ENCODE results near the gene ALG9.

The ALG9 gene

GRCh38 chr11:111913997-111914396 is 42.6 kb upstream of the ALG9 start:
- ChIA-PET POLR2A (no interaction called here), CTCF (interaction anchor here (1.1 to 2.9 kb wide), 6 partner anchors 8 to 68 kb away, joined by 3 to 16 read pairs (median 6); no protein-coding TSS in a partner anchor)
- TF ChIP-seq, protein P1, sequence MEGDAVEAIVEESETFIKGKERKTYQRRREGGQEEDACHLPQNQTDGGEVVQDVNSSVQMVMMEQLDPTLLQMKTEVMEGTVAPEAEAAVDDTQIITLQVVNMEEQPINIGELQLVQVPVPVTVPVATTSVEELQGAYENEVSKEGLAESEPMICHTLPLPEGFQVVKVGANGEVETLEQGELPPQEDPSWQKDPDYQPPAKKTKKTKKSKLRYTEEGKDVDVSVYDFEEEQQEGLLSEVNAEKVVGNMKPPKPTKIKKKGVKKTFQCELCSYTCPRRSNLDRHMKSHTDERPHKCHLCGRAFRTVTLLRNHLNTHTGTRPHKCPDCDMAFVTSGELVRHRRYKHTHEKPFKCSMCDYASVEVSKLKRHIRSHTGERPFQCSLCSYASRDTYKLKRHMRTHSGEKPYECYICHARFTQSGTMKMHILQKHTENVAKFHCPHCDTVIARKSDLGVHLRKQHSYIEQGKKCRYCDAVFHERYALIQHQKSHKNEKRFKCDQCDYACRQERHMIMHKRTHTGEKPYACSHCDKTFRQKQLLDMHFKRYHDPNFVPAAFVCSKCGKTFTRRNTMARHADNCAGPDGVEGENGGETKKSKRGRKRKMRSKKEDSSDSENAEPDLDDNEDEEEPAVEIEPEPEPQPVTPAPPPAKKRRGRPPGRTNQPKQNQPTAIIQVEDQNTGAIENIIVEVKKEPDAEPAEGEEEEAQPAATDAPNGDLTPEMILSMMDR (IDR thresholded peaks at IDR 0.05; ENCODE audit: control extremely low read depth, extremely low read depth, low read depth, missing control alignments), result no peak
- DNase-seq (ENCODE audit: extremely low spot score), result no peak

DNA sequence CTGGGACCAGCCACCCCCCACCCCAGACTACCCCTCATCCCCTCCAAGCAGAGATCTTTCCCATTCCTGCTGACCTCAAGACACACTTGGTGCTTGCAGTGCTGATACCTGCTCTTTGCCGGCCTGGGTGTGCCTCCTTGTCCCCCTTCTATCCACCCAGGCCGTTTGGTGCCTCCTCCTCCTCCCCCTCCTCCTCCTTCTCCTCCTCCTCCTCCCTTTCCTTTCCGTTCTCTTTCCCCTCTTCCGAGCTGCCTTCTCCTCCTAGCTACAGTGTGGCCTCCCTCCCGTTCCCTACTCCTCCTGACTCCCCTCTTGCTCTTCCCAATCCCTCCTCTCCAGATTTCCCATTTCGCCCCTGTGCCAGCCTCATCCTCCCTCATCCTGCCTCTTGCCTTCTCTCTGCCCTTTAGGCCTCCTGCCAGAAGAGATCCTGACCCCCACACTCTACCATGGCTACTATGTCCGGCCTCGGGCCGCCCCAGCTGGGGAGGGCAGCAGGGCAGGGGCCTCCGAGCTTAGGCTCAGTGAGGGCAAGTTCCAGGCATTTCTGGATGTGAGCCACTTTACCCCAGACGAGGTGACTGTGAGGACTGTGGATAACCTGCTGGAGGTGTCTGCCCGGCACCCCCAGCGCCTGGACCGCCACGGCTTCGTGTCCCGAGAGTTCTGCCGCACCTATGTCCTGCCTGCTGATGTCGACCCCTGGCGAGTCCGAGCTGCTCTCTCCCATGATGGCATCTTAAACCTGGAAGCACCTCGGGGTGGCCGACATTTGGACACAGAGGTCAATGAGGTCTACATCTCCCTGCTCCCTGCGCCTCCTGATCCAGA is 41.9 kb upstream of the ALG9 start:
- DNase-seq (ENCODE audit: extremely low spot score), result no peak
- ChIA-PET CTCF (interaction anchor here (1.1 to 2.9 kb wide), 6 partner anchors 8 to 69 kb away, joined by 3 to 16 read pairs (median 6); no protein-coding TSS in a partner anchor), POLR2A (no interaction called here)
- TF ChIP-seq, protein P1 (IDR thresholded peaks at IDR 0.05; ENCODE audit: control extremely low read depth, extremely low read depth, low read depth, missing control alignments), result no peak

GRCh38 chr11:111912535-111912934 is 41.2 kb upstream of the ALG9 start, which contains the start of gene HSPB2:
Gene HSPB2, plus strand, starts transcription at chr11:111912734. Its CDS starts 96 bp downstream, at chr11:111912830.
- CTCF ChIA-PET, result no interaction called here

GRCh38 chr11:111911563-111912401 is 40.4 kb upstream of the ALG9 start, which contains the start of gene CRYAB:
Gene CRYAB, minus strand, starts transcription at chr11:111911770. Its CDS starts 46 bp downstream, at chr11:111911724.
- TF ChIP-seq, protein P1 (IDR thresholded peaks at IDR 0.05; ENCODE audit: control extremely low read depth, extremely low read depth, low read depth, missing control alignments), result no peak
- CTCF ChIA-PET, result interaction anchor here (0.9 to 3.3 kb wide), 2 partner anchors 9 to 20 kb away, joined by 3 to 13 read pairs; no protein-coding TSS in a partner anchor
- no peak for DNase-seq (ENCODE audit: extremely low spot score)
- POLR2A ChIA-PET, result no interaction called here

More at GRCh38 chr11:111912535-111912934, 41.2 kb upstream of the ALG9 start, which contains the start of gene HSPB2:
- TF ChIP-seq, protein P1 (IDR thresholded peaks at IDR 0.05; ENCODE audit: control extremely low read depth, extremely low read depth, low read depth, missing control alignments), result no peak
- no peak for DNase-seq (ENCODE audit: extremely low spot score)
- POLR2A ChIA-PET, result no interaction called here

DNA sequence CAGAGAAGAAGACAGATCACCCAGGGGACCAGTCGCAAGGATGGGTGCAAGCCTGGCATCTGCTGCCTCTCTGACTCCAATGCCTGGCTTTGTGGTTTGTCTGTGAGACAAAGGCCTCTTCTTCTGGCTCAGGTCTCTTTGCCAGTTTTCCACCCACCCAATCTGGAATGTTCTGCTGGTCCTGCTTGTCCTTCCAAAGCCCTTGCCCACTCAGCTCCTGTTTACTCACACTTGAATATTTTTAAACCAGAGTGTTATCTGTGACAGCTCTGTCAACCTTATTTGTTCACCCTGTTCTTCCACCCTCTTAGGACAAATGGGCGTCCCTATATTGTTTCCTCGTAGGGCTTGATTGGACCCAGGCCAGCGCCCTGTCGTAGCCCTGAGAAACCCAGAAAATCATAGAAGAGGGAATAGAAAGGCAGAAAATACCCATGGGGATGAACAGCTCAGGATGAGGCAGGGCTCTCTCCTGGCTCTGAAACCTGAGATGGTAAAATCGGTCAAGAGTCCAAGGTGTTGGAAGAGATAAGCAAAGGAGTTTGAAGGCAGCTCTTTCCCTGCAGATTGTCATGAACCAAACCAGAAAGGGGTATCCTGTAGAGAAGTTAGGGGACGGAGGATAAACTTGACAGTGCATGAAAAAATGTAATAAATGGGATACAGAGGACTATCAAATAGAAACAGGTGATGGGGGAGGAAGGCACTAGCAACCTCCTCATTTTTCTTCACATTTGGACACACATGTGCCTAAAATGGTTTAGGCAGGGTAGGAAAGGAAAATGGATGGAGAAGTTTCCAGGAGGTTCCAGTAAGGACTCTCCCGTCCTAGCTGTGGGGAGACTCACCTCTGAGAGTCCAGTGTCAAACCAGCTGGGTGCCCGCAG is 39.5 kb upstream of the ALG9 start:
- ChIA-PET POLR2A (no interaction called here), CTCF (interaction anchor here (0.9 to 3.3 kb wide), 2 partner anchors 10 to 21 kb away, joined by 3 to 13 read pairs; no protein-coding TSS in a partner anchor)

More for the DNA sequence above, 39.5 kb upstream of the ALG9 start:
- TF ChIP-seq, protein P1 (IDR thresholded peaks at IDR 0.05; ENCODE audit: control extremely low read depth, extremely low read depth, low read depth, missing control alignments), result no peak
- DNase-seq (ENCODE audit: extremely low spot score), result no peak
